A549 (cell line): ENCODE data around the gene E2F1.

Source experiments
- CHD2 ChIP-seq: fragments of 150-350 bp; IDR thresholded peaks from 2 replicates; pipeline ENCODE4 v1.6.1; 2014; ENCODE audit warnings: low read length; ENCODE audit not compliant: partially characterized antibody
- CTCF ChIP-seq: fragments of >200 bp; sonication (Bioruptor Twin); formaldehyde crosslinking; IDR thresholded peaks from 3 replicates; pipeline ENCODE4 v1.5.1; 2016
- EP300 ChIP-seq, 2 experiments: fragments of >200 bp; sonication (Bioruptor Twin); formaldehyde crosslinking; IDR thresholded peaks; 2 replicates in 1 of 2; 3 replicates in 1 of 2; pipeline ENCODE4 v1.6.1; 2016 to 2017
- HMGXB4 ChIP-seq: fragments of 250-450 bp; sonication (Bioruptor Pico); IDR thresholded peaks from 2 replicates; pipeline ENCODE4 v1.5.0; 2021; ENCODE audit warnings: mild to moderate bottlenecking, moderate library complexity, borderline replicate concordance
- PHF8 ChIP-seq: fragments of 200-600 bp; sonication (generic); IDR thresholded peaks from 2 replicates; pipeline ENCODE4 v1.6.1; 2016; ENCODE audit warnings: low read depth, mild to moderate bottlenecking, antibody characterized with exemption, moderate library complexity, borderline replicate concordance
- POLR2A ChIP-seq: IDR thresholded peaks from 2 replicates; pipeline ENCODE4 v1.6.1; 2012; ENCODE audit warnings: mild to moderate bottlenecking, low read length
- RARB ChIP-seq: fragments of 250-450 bp; sonication (Bioruptor Pico); IDR thresholded peaks from 2 replicates; pipeline ENCODE4 v1.8.0; 2021; ENCODE audit warnings: mild to moderate bottlenecking, moderate library complexity
- RCOR1 ChIP-seq: fragments of 150-350 bp; IDR thresholded peaks from 2 replicates; pipeline ENCODE4 v1.6.1; 2014; ENCODE audit warnings: antibody characterized with exemption, low read length, low read depth
- REST ChIP-seq: fragments of 200-600 bp; sonication (generic); IDR thresholded peaks from 2 replicates; pipeline ENCODE4 v1.6.1; 2016; ENCODE audit warnings: antibody characterized with exemption, mild to moderate bottlenecking, moderate library complexity
- SMC3 ChIP-seq: fragments of >200 bp; sonication (Bioruptor Twin); formaldehyde crosslinking; IDR thresholded peaks from 3 replicates; pipeline ENCODE4 v1.6.1; 2018; ENCODE audit warnings: inconsistent platforms
- ZFP36 ChIP-seq: fragments of 450-650 bp; IDR thresholded peaks from 2 replicates; pipeline ENCODE4 v1.6.1; 2014; ENCODE audit warnings: borderline replicate concordance; ENCODE audit not compliant: partially characterized antibody

- TF ChIP-seq HMGXB4 (CRISPR knock-in tag) (no peak), EP300 (IDR thresholded peaks at IDR 0.05) (no peak), CHD2 (no peak), ZFP36 (no peak), PHF8 (no peak), POLR2A (no peak), CTCF (no peak), RCOR1 (no peak), RARB (CRISPR knock-in tag) (no peak), SMC3 (no peak), REST (no peak)
Observed at GRCh38 chr20:33626190-33626589, 60.0 kb downstream of the E2F1 start.
